ENCODE results near the gene PDIA3. TPM values are rescaled to one million over a fixed set of nuclear protein-coding genes. Genes with fewer than 3 reads are reported as not detected.
"Not testable (repeated sequence)": the region's sequence is repeated elsewhere in the genome, so short reads cannot be mapped to it uniquely, and the experiment has no call there.

The PDIA3 gene
- total RNA-seq: 100 to 1,000 TPM; 307 to 764 (median 542) TPM

GRCh38 chr15:43746245-43746902, at the start of gene PDIA3:
PDIA3 (plus strand) TSS chr15:43746438; CDS start chr15:43746540, 102 bp downstream.
- TF ChIP-seq POLR2A (IDR thresholded peaks at IDR 0.05): peak; percentile 85 to 99
- Histone ChIP-seq H3K4me3 (replicated peaks in 1 of 3) (peak within 1 kb of the TSS; percentile 41 to 93 (median 53)), H3K4me1 (peaks cover 33 to 36% of the 10 kb centered on the region in 2 donors), H3K27ac (peak within 1 kb of the TSS; percentile 70 to 97 (median 96))
- 0 to 4% methylated on average over 5 to 11 of the region's 84 CpGs for WGBS, 2 donors
- peak; percentile 94 for DNase-seq
- H3K27me3 ChIP-seq; H3K36me3 ChIP-seq; intact Hi-C loops (cut with DNase I); H3K9me3 ChIP-seq: not testable (repeated sequence)

GRCh38 chr15:43702174-43702573, 44.1 kb upstream of the PDIA3 start:
- TF ChIP-seq CTCF (IDR thresholded peaks at IDR 0.05): no peak
- no peak for TF ChIP-seq POLR2A (IDR thresholded peaks at IDR 0.05)
- H3K4me1 ChIP-seq: no peaks in the 10 kb centered on the region
- no peaks in the 10 kb centered on the region for H3K27me3 ChIP-seq
- H3K4me3 ChIP-seq (replicated peaks in 1 of 3): no peak overlapping the region
- DNase-seq: no peak
- H3K27ac ChIP-seq: no peak overlapping the region
- intact Hi-C loops (cut with DNase I): no loop called here
- H3K36me3 ChIP-seq: no peaks in the 10 kb centered on the region
- WGBS, 2 donors: 76 to 82% methylated on average over 7 of the region's 7 CpGs
- H3K9me3 ChIP-seq: no peaks in the 10 kb centered on the region

GRCh38 chr15:43702701-43703424, 43.4 kb upstream of the PDIA3 start:
- TF ChIP-seq CTCF (IDR thresholded peaks at IDR 0.05): no peak
- TF ChIP-seq POLR2A (IDR thresholded peaks at IDR 0.05): no peak
- no peaks in the 10 kb centered on the region for H3K9me3 ChIP-seq
- DNase-seq: no peak
- WGBS, 2 donors: 60 to 68% methylated on average over 8 of the region's 8 CpGs
- H3K36me3 ChIP-seq: no peaks in the 10 kb centered on the region
- H3K4me3 ChIP-seq (replicated peaks in 1 of 3): no peak overlapping the region
- intact Hi-C loops (cut with DNase I): no loop called here
- no peak overlapping the region for H3K27ac ChIP-seq
- H3K27me3 ChIP-seq: no peaks in the 10 kb centered on the region
- H3K4me1 ChIP-seq: no peaks in the 10 kb centered on the region

GRCh38 chr15:43710431-43711131, 35.7 kb upstream of the PDIA3 start:
- DNase-seq; H3K9me3 ChIP-seq; H3K4me1 ChIP-seq; H3K36me3 ChIP-seq; H3K4me3 ChIP-seq (replicated peaks in 1 of 3); intact Hi-C loops (cut with DNase I); H3K27me3 ChIP-seq; H3K27ac ChIP-seq: not testable (repeated sequence)
- 86% methylated on average over 1 of the region's 12 CpGs; no CpG with 5 or more reads in 1 of the 2 donors for WGBS, 2 donors

- Histone ChIP-seq H3K27ac (no peak overlapping the region), H3K4me1 (no peaks in the 10 kb centered on the region), H3K36me3 (no peaks in the 10 kb centered on the region), H3K4me3 (replicated peaks in 1 of 3) (no peak overlapping the region), H3K9me3 (no peaks in the 10 kb centered on the region), H3K27me3 (no peaks in the 10 kb centered on the region)
- no peak for DNase-seq
- intact Hi-C loops (cut with DNase I): no loop called here
- 80 to 86% methylated on average over 4 of the region's 4 CpGs for WGBS, 2 donors
- TF ChIP-seq CTCF (IDR thresholded peaks at IDR 0.05): no peak
- TF ChIP-seq POLR2A (IDR thresholded peaks at IDR 0.05): no peak
Measured at GRCh38 chr15:43723151-43723550, 23.1 kb upstream of the PDIA3 start.

- H3K9me3 ChIP-seq; H3K4me1 ChIP-seq; H3K27me3 ChIP-seq; H3K36me3 ChIP-seq; H3K4me3 ChIP-seq (replicated peaks in 1 of 3); DNase-seq; H3K27ac ChIP-seq; intact Hi-C loops (cut with DNase I): not testable (repeated sequence)
- WGBS, 2 donors: 100% methylated on average over 1 of the region's 1 CpG
Measured at GRCh38 chr15:43726306-43726705, 19.9 kb upstream of the PDIA3 start.

- DNase-seq; H3K4me1 ChIP-seq; H3K36me3 ChIP-seq; intact Hi-C loops (cut with DNase I); H3K9me3 ChIP-seq; H3K4me3 ChIP-seq (replicated peaks in 1 of 3); H3K27ac ChIP-seq; H3K27me3 ChIP-seq: not testable (repeated sequence)
- 73 to 82% methylated on average over 1 of the region's 1 CpG for WGBS, 2 donors
Measured at GRCh38 chr15:43728053-43728725, 18.0 kb upstream of the PDIA3 start.
